ENCODE measurements around the gene NR3C2.
"Not testable (repeated sequence)": the region's sequence is repeated elsewhere in the genome, so short reads cannot be mapped to it uniquely, and the experiment has no call there.

The NR3C2 gene

GRCh38 chr4:148216866-148217814 is 225.1 kb downstream of the NR3C2 start:
- peak; percentile 28 for DNase-seq (ENCODE audit: low spot score)

DNA sequence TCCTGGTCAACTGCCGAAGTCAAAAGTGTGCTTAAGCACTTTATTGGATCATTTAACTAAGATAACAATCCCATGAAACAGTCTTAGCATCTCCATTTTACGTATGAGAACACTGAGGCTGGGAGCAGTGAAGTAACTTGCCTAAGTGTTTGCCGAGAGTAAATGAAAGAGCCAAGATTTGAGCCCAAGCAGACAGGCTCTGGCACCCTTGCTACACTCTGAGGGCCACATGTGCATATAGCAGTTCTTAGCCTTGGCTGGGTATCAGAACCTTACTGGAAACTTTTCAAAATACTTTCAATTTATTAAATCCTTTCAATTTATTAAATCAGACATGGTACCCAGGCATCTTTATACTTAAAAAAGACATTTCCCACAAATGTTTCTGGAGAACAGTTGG is 225.9 kb downstream of the NR3C2 start:
- DNase-seq (ENCODE audit: low spot score): no peak

GRCh38 chr4:148215202-148215601 is 227.0 kb downstream of the NR3C2 start:
- no peak for DNase-seq (ENCODE audit: low spot score)

DNA sequence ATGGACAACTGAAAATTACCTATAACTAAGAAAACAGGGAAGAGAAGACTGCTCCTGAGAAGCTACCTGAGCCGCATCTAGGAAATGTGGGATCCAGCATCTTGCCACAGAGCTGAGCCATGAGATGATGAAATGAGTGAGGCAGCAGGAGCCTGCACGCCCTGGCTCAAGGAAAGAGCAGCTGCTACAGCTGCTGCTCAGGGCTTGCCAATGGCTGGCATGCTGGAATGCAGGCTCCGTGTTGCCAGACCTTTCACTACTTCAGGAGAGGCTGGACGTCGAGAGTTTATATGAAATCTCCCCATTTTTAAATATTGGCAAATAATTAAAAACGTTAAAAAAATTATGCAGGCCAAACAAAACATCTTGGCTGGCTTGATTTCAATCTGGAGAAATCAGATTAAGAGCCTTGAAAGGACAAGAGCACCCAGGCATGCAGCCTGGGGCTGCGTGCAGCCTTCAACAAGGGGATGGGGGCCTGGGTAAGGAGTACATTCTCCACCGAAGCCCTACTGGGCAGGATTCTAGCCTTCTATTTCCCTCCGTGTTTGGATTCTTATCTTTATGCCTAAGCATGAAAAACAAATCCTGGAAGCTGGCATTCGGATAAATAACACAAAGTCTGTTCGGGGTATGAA is 227.6 kb downstream of the NR3C2 start:
- DNase-seq (ENCODE audit: low spot score): no peak

DNA sequence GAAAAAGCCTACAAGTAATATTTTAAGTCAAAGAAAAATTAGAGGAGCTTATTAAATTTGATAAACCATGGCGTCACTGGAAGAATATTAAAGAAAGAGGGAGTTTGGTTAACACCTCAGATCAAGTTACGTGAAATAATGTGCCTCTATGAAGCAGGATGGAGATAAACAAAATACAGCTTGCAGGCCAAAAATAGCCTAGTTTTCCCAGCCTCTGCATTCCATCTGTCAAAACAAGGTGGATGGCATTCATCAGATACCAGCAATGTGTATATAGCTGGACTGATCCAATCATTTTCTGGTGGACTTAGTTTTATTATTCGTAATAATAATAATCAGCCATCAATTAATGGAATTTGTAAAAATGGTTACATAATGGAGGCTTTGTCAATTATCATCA is 230.7 kb downstream of the NR3C2 start:
- DNase-seq (ENCODE audit: low spot score): no peak

- DNase-seq (ENCODE audit: low spot score): no peak
These were observed 231.6 kb downstream of the NR3C2 start for GRCh38 chr4:148210661-148211060.

GRCh38 chr4:148207068-148207467 is 235.1 kb downstream of the NR3C2 start:
- no peak for DNase-seq (ENCODE audit: low spot score)

DNA sequence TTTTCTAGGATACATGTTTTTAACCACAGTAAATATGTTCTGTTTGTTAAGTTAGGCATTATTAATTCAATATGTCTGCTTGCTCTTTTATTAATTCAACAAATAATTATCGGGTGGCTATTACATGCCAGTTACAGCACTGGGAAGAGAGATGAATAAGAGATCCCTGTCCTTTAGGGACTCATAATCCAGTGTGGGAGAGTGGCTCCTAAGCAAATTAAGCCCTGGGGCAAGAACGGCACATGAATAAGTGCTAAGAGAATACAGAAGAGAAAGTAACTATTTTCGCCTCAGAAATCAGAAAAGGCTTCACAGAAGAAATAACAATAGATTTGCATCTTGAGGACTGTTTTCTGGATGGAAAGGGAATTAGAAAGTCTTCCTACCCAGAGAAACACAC is 236.7 kb downstream of the NR3C2 start:
- no peak for DNase-seq (ENCODE audit: low spot score)

DNA sequence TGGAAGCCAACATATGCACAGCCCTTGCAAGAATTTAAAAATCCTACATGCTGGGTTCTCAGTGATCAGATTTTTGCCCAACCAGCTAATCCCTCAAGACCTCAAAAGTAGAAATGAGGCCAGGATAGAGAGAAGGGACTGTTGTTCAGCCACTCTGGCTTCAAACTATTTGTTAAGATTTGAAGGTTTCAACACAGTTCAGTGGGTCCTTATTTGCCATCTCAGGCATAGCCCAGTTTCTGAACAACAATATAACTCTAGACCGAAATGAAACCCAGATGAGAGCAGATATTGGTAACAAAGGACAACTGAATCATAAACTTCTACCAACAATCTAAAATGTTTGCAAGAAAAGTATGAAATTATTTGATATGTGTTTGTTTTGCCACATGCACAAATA is 237.3 kb downstream of the NR3C2 start:
- DNase-seq (ENCODE audit: low spot score): no peak

- no peak for DNase-seq (ENCODE audit: low spot score)
These were observed 238.0 kb downstream of the NR3C2 start for GRCh38 chr4:148204171-148204570.

DNA sequence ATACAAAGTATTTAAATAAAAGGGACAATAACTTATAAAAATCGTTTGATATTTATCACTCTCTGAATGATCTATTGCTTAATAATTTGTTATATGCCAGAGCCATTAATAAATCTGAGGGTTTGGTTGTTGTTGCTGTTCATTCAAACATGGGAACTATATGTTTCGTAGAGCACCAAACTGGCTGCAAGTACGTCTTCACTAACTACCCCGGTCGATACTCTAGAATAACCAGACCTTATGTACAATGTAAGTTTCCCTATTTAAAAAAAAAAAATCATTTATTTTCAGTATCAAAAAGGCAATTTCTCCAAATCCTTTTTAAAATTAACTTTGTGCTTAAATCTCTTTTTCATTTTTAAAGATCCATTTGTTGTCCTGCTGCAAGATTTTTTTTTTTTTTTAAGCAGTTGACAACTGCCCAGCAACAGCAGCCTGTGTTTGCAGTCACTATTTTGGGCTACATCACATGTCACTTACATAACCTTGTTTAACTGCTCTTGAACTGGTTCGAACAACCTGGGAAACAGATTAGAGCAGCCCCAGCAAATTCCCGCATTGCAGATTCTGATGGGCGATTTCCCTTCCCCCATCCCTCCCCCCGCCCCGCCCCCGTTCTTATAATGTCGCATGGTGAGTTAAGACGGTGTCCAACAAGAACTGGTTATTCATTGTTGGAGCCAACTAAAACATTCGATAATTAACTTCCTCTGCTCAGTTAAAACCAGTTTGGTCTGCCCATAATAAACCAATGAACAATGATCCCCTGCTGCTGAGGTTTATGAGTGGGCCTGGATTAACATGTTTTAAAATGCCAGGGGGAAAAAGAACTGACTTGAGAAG is 238.9 kb downstream of the NR3C2 start:
- peak; percentile 23 for DNase-seq (ENCODE audit: low spot score)

DNA sequence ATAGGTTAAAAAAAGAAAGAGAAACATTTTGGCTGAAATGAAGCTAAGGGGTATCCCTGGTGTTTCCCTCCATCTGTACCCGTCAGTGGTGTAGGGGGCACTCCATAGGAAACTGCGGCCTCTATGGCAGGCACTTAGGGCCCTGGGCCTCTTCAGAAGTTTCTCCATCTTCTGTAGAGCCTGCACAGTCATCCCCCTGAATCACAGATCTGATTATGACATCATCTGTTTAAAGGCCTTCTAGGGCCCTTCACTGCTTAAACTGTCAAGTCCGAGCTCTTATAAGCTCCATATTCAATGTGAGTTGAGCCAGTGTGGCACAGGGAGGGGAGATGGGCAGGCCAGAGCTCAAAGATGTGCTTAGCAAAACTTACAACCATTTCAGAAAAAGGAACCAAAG is 241.3 kb downstream of the NR3C2 start:
- DNase-seq (ENCODE audit: low spot score): no peak

DNA sequence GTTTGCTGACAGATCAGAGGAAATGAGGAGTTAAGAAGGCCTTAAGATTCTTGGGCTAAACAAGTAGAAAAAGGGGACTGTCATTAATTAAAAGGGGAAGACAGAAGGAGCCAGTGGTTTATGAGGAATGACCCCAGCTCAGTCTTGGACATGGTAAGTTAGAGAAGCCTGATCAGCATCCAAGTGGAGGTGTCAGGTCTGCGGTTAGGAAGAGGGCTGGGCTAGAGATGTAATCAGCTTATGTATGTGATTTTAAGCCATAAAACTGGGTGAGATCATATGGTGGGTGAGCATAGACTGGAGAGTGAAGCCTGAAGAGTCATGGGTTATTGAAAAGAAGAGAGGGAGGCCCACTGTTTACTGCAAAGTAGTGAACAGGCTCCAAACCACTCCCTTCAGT is 246.1 kb downstream of the NR3C2 start:
- peak; percentile 72 for DNase-seq (ENCODE audit: low spot score)

GRCh38 chr4:148192526-148192925 is 249.7 kb downstream of the NR3C2 start:
- peak; percentile 19 for DNase-seq (ENCODE audit: low spot score)

DNA sequence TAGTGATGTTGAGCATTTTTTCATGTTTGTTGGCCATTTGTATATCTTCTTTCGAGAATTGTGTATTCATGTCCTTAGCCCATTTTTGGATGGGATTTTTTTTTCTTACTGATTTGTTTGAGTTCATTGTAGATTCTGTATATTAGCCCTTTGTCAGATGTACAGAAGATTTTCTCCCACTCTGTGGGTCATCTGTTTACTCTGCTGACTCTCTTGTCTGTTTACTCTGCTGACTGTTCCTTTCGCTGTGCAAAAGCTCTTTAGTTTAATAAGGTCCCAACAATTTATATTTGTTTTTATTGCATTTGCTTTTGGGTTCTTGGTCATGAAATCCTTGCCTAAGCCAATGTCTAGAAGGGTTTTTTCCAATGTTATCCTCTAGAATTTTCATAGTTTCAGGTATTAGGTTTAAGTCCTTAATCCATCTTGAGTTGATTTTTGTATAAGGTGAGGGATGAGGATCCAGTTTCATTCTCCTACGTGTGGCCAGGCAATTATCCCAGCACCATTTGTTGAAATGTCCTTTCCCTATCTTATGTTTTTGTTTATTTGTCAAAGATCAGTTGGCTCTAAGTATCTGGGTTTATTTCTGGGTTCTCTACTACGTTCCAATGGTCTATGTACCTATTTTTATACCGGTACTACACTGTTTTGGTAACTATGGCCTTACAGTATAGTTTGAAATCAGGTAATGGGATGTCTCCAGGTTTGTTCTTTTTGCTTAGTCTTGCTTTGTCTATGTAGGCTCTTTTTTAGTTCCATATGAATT is 254.6 kb downstream of the NR3C2 start:
- DNase-seq (ENCODE audit: low spot score): not testable (repeated sequence)

DNA sequence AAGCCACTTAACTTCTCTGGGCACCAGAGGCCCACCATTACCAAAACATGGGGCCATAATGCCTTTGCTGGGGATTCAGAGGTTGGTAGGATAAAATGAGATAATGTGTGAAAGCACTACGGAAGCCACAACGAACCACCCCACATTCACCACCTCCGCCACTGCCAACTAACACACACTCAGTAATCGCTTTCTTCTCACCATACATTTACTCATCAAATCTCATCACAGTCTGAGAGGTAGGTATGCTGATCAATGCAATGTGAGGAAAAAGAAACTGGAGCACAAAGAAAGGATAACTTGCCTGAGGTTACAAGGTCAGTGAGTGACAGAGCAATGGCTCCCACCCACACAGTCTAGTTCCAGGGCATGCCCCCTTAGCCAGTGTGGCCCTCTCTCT is 257.3 kb downstream of the NR3C2 start:
- DNase-seq (ENCODE audit: low spot score): no peak

DNA sequence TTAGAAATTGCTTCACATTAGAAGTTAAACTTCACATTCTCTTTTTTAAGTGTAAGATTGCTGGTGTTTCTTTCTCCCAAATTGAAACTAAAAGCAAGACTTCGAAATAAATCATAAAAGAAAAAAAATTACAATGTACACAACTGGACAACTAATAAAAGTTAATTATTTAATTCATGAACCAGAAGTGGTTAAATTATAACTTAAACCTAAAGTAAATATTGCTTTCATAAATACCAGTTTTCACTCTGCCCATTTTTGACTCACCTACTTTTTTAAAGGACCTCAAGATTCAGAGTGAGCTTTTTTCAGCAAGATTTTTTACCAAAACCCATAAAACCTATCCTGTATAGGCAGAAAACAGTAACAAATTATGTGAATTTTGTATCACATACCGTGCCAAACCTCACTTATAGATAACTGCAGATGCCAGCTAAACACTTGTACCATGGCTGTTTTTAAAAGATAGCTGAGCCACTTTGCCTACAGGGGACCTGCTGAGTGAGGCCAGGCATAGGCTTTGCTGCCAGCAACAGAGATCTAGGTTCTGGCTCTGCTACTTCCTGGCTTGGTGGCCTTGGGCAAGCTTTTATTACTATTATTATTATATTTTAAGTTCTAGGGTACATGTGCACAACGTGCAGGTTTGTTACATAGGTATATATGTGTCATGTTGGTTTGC is 259.8 kb downstream of the NR3C2 start:
- peak; percentile 41 for DNase-seq (ENCODE audit: low spot score)

DNA sequence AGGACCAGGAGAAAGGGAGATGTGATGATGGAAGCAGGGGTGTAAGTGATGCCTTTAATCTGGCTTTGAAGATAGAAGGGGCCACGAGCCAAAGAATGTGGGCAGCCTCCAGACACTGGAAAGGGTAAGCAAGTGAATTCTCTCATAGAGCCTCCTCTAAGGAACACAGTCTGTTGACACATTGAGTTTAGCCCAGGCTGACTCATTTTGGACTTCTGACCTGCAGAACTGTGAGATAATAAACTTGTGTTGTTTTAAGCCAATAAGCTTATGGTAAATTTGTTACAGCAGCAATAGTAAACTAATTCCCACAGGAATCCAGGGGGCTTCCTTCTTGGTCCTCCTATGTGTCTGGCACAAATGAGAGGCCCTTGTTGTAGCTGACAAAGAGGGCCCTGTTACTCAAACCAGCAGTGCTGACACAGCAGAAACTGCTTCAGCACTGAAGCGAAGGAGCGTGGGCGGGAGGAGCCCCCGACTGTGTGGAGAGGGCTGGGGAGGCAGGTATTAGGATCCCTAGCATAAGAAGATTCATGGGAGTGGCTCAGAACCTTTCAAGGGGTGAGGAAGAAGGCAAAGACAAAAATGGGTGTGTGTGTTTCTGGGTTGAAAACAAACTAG is 268.7 kb downstream of the NR3C2 start:
- DNase-seq (ENCODE audit: low spot score): no peak

DNA sequence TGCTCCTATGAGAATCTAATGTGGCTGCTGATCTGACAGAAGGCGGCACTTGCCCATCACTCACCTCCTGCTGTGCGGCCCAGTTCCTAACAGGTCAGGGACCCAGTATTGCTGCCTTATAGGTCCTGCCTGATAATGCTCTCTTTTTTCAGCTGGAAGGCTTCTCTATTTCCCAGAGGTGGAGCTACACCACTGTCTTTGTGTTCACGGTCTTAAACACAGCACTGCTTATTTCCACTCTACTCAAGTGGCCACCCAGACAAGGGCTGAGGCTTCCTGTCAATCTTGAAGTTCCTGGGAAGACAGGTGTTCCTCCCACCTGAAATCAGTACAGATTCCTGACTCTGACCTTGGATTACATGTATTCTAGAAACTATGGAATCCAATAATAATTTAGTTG is 270.6 kb downstream of the NR3C2 start:
- DNase-seq (ENCODE audit: low spot score): peak; percentile 26

Measured in LoVo (cell line).